LNCAP (cell line): Measurements from ENCODE around the gene RAD51.

ENCODE experiments used
- CTCF ChIP-seq: fragments of 450-650 bp; IDR thresholded peaks from 2 replicates; pipeline ENCODE4 v1.5.1; 2017; ENCODE audit warnings: mild to moderate bottlenecking

RAD51 gene

GRCh38 chr15:40744815-40745152 lies 49.8 kb downstream of the RAD51 start:
- TF ChIP-seq CTCF, result no peak

GRCh38 chr15:40746916-40747418 lies 52.0 kb downstream of the RAD51 start:
- no peak for TF ChIP-seq CTCF

GRCh38 chr15:40747685-40748631 lies 53.0 kb downstream of the RAD51 start:
- no peak for TF ChIP-seq CTCF

GRCh38 chr15:40749151-40749630 lies 54.2 kb downstream of the RAD51 start:
- TF ChIP-seq CTCF, result no peak

GRCh38 chr15:40750885-40751284 lies 55.9 kb downstream of the RAD51 start:
- no peak for TF ChIP-seq CTCF

- no peak for TF ChIP-seq CTCF
Observed at GRCh38 chr15:40751745-40752144, 56.8 kb downstream of the RAD51 start.

GRCh38 chr15:40754574-40754882 lies 59.6 kb downstream of the RAD51 start:
- no peak for TF ChIP-seq CTCF
